ENCODE data around the gene CPT1A. TPM values are rescaled to one million over a fixed set of nuclear protein-coding genes. Genes with fewer than 3 reads are reported as not detected.
A peak's percentile ranks its signal among the peaks of the same experiment; 100 is the strongest.

The CPT1A gene
- total and polyA plus RNA-seq, 5 experiments from 2014 or later, result 3.1 to 34.4 (median 4.7) TPM

DNA sequence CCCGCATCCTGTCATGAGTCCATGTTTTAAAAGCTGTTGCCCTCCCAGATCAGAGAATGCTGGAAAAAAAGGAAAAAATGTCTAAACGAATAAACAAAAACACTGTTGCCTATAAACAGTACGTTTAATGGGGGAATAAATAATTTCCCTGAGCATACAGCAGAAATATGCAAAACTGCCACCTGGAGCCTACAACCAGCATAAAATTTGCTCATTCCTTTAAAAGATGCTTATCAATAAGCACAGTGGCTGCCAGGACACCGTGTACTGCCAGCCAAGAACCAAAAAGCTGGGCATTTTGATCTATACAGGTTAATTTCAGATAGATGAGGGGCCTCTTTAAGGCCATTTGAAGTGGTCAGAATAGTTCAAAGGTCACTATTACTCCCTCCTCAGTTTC, 5.7 kb upstream of the CPT1A start:
- H3K4me1 Mint-ChIP-seq, result peaks cover 4 to 19% (median 10%) of the 10 kb centered on the region in 4 donors
- no peaks in the 10 kb centered on the region for H3K36me3 Mint-ChIP-seq
- peaks cover 0 to 3% (median 0%) of the 10 kb centered on the region in 5 donors for H3K27me3 Mint-ChIP-seq
- no peak for ATAC-seq
- POLR2A ChIA-PET, result no interaction called here
- no peaks in the 10 kb centered on the region for H3K9me3 Mint-ChIP-seq
- DNase-seq, result no peak
- no peak overlapping the region for H3K4me3 Mint-ChIP-seq
- no peak overlapping the region for H3K27ac Mint-ChIP-seq

DNA sequence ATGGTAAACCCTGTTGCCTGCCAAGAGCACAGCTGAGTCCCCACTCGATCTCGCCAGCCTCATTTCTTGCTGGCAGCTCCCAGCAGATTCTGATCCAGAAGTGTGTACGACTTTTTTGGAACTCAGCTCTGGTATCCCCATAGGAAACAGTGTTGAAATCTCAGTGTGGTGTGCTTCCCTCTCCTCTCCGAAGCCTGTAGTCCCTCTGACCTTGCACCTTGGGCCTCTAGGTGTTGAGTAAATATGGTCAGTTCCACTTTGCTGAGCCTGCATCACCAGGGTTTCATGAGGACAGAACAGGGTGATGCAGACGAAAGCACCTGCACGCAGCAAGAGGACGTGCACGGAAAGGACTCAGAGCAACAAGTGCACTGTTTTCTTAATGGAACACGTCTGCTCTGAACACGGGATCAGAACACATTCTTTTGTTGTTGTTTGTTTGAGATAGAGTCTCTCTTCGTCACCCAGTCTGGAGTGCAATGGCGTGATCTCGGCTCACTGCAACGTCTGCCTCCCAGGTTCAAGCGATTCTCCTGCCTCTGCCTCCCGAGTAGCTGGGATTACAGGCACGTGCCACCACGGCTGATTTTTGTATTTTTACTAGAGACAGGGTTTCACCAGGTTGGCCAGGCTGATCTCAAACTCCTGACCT, 3.8 kb upstream of the CPT1A start:
- Mint-ChIP-seq H3K4me3 (peak overlapping the region in 3 of 10 donors; percentile 39 to 57 (median 45)), H3K9me3 (no peaks in the 10 kb centered on the region), H3K27me3 (peaks cover 0 to 1% (median 0%) of the 10 kb centered on the region in 5 donors), H3K4me1 (peaks cover 4 to 23% (median 13%) of the 10 kb centered on the region in 4 donors), H3K36me3 (no peaks in the 10 kb centered on the region), H3K27ac (peak overlapping the region in 3 of 10 donors; percentile 3 to 59 (median 44))
- DNase-seq (no peak), ATAC-seq (no peak)
- POLR2A ChIA-PET, result interaction anchor here (0.7 kb wide), 2 partner anchors 38 to 812 kb away, joined by 4 read pairs; no protein-coding TSS in a partner anchor

DNA sequence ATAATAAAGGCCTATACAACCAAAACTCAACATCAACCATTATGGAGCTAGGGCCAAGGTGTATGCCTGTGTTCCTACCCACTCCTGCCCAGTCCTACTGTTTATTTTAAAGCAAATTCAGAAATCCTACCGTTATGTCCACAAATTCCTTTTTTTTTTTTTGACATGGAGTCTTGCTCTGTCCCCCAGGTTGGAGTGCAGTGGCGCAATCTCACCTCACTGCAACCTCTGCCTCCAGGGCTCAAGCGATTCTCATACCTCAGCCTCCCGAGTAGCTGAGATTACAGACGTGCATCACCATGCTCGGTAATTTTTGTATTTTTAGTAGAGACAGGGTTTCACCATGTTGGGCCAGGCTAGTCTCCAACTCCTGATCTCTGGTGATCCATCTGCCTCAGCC, 3.1 kb upstream of the CPT1A start:
- peaks cover 0 to 1% (median 0%) of the 10 kb centered on the region in 5 donors for H3K27me3 Mint-ChIP-seq
- H3K4me3 Mint-ChIP-seq, result peak overlapping the region in 9 of 10 donors; percentile 39 to 98 (median 91)
- POLR2A ChIA-PET, result interaction anchor here (0.5 to 3.8 kb wide), 4 partner anchors 18 to 813 kb away, joined by 3 to 72 read pairs (median 4); no protein-coding TSS in a partner anchor
- DNase-seq (no peak), ATAC-seq (no peak)
- no peaks in the 10 kb centered on the region for H3K36me3 Mint-ChIP-seq
- H3K27ac Mint-ChIP-seq, result peak overlapping the region in 6 of 10 donors; percentile 25 to 84 (median 32)
- H3K9me3 Mint-ChIP-seq, result no peaks in the 10 kb centered on the region
- H3K4me1 Mint-ChIP-seq, result peaks cover 6 to 28% (median 20%) of the 10 kb centered on the region in 4 donors

DNA sequence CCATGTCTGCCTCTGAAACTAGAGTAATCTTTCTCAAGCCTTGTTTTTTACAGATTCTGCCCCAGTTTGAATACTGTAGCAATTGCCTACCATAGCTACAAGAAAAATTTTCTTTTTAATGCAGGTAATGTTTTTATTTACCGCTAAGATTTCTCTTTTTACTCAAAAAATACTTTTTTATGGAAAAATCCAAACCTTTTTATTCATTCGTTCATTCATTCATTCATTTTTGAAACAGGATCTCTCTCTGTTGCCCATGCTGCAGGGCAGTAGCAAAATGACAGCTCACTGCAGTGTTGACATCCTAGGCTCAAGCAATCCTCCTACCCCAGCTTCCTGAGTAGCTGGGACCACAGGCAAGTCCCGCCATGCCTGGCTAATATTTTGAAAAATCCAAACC, 2.7 kb upstream of the CPT1A start:
- POLR2A ChIA-PET, result interaction anchor here (2.2 to 3.8 kb wide), 2 partner anchors 18 to 46 kb away, joined by 5 to 72 read pairs; no protein-coding TSS in a partner anchor
- DNase-seq (no peak), ATAC-seq (no peak)
- no peaks in the 10 kb centered on the region for H3K36me3 Mint-ChIP-seq
- no peaks in the 10 kb centered on the region for H3K9me3 Mint-ChIP-seq
- H3K4me3 Mint-ChIP-seq, result peak overlapping the region; percentile 84 to 98 (median 94)
- H3K4me1 Mint-ChIP-seq, result peaks cover 10 to 32% (median 24%) of the 10 kb centered on the region in 4 donors
- peak overlapping the region in 7 of 10 donors; percentile 25 to 84 (median 55) for H3K27ac Mint-ChIP-seq
- H3K27me3 Mint-ChIP-seq, result peaks cover 0 to 1% (median 0%) of the 10 kb centered on the region in 5 donors

DNA sequence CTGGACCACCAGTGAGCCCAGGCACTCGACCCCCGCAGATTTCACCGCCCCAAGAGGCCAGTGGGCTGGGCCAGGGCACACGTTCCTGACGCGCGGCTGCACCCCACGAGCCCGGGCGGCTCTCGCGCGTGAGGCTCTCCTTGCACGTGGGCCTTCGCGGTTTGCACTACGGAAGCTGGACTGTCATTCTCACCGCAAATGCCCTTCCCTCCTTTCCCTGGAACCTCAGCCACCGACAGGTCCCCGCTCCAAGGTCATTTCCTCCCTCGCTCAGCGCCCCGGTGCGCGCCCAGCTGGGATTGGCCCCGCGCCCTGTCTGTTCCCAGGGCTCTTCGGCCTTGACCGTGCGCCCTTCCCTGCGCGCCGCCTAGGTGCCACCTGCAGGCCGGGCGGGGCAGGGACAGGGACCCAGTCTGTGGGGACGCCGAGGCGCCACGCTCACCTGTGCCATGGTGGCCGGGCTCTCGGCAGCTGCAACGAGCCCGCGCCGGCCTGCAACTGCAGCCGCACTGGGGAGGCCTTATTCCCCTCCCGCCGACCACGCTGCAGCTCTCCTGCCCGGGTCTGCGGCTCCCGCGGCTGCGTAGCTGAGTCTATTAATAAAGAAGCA, 2.1 kb upstream of the CPT1A start:
- no peaks in the 10 kb centered on the region for H3K9me3 Mint-ChIP-seq
- POLR2A ChIA-PET, result interaction anchor here (0.6 to 3.8 kb wide), 6 partner anchors 11 to 82 kb away, joined by 3 to 72 read pairs (median 4); no protein-coding TSS in a partner anchor
- peaks cover 0 to 1% (median 0%) of the 10 kb centered on the region in 5 donors for H3K27me3 Mint-ChIP-seq
- H3K36me3 Mint-ChIP-seq, result no peaks in the 10 kb centered on the region
- peak; percentile 46 to 56 for ATAC-seq
- H3K4me1 Mint-ChIP-seq, result peaks cover 11 to 34% (median 27%) of the 10 kb centered on the region in 4 donors
- DNase-seq, result peak; percentile 59 to 82 (median 69)
- peak overlapping the region; percentile 84 to 98 (median 94) for H3K4me3 Mint-ChIP-seq
- peak overlapping the region; percentile 37 to 95 (median 82) for H3K27ac Mint-ChIP-seq

DNA sequence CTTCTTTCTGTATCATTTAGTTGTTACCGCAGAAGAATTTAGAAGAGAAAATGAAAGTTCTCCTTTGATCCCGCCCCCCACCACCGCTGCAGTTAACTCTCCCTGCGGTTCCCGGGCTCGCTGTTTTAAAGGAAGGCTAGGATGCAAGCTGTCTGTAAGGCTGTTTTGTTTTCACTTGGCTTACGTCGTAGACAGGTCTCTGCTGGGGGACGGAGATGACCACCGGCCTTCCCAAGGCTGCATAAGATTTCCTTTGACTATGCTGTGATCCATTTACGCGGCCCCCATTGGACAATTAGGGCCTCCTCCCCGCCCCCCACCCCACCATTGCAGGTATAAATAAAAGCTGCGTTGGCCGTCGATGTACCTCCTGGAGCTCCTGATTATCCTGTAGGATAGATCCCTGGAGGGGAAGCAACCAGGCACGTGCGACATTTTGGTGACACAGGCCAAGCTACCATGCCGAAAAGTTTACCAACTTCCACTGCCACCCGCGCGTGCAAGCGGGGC, 1.4 kb upstream of the CPT1A start:
- DNase-seq (peak in 8 of 10 donors; percentile 33 to 68 (median 55)), ATAC-seq (peak in 1 of 2 donors; percentile 9)
- Mint-ChIP-seq H3K4me1 (peaks cover 13 to 35% (median 32%) of the 10 kb centered on the region in 4 donors), H3K4me3 (peak overlapping the region; percentile 84 to 98 (median 94)), H3K9me3 (no peaks in the 10 kb centered on the region), H3K36me3 (no peaks in the 10 kb centered on the region), H3K27me3 (peaks cover 0 to 1% (median 0%) of the 10 kb centered on the region in 5 donors), H3K27ac (peak overlapping the region; percentile 57 to 95 (median 84))
- POLR2A ChIA-PET, result interaction anchor here (0.6 to 3.8 kb wide), 9 partner anchors 9 to 81 kb away, joined by 3 to 72 read pairs (median 3); no protein-coding TSS in a partner anchor

DNA sequence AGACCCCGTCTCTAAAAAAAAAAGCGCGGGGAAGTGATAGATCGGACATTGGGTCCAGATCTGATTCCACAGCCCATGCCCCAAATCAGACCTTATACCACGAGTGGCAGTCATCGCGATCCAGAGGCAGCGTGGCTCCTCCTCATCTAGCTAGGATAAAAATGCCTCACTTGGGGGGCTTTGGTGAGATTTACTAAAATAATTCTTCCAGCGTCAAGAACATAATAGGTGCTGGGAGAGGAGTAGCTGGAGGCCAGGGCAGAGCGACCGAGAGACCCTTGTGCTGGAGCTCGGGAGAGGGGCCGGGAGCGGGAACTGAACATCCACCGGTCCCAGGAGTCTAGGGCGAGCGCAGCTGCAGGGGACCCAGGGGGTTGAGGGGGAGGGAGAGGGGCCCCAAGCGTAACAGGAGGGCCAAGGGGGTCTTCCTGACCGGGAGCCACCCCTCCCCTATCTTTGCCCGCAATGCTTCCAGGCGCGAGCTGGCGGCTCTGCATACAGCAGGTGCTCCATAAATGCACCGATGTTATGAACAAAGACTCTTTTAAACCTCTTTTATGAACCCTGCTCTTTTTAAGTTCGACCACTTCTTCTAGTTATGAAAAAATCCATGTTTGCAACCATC, 823 bp upstream of the CPT1A start:
- peaks cover 18 to 41% (median 38%) of the 10 kb centered on the region in 4 donors for H3K4me1 Mint-ChIP-seq
- DNase-seq, result peak in 1 of 10 donors; percentile 3
- no peaks in the 10 kb centered on the region for H3K36me3 Mint-ChIP-seq
- H3K9me3 Mint-ChIP-seq, result no peaks in the 10 kb centered on the region
- H3K4me3 Mint-ChIP-seq, result peak overlapping the region; percentile 84 to 98 (median 94)
- no peak for ATAC-seq
- H3K27ac Mint-ChIP-seq, result peak overlapping the region; percentile 57 to 95 (median 88)
- H3K27me3 Mint-ChIP-seq, result no peaks in the 10 kb centered on the region
- POLR2A ChIA-PET, result interaction anchor here (0.6 to 3.8 kb wide), 8 partner anchors 8 to 238 kb away, joined by 3 to 72 read pairs (median 4); no protein-coding TSS in a partner anchor

DNA sequence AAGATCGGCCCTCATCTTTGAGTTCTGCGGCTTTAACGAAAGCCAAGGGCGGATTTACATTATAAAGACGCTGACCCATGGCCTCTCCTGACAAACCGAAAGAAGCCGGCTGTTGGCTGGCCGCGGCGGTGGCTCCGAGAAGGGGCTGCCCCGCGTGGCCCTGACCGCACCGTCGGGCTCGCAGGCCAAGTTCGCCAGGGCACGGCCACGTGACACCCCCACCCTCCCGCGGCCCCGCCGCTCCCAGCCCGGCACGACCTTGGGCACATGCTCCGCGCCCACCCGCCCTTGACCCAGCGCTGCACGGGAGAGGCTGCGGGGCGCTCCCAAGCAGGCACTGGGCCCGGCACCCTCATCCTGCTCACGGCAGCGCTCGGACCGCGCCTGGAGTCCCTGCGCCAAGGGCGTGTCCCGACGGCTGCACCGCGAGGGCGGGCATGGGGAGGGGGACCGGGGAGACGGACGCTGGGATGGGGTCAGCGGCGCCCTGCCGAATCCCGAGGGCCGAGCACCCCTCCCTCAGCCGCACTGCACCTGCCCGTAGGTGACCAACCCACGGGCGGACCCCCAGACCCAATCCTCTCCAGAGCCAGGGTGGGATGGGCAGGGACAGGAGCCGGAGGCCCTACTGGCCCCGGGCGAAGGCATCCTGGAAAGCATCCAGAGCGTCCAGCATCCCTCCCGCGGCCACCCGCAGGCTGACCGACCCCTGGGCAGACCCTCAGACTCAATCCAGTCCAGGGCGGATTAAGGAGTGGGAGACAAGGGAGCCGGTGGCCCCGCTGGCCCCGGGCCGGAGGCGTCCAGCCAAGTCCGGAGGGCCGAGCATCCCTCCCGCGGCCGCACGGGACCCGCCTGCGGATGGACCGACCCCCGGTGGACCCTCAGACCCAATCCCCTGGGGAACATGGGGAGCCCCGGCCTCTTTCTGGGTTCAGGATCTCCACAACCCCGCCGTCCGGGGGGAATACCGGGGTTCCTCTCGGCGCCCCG, 759 bp downstream of the CPT1A start:
- no peaks in the 10 kb centered on the region for H3K9me3 Mint-ChIP-seq
- DNase-seq (peak in 4 of 10 donors; percentile 19 to 30 (median 24)), ATAC-seq (no peak)
- H3K27ac Mint-ChIP-seq, result peak overlapping the region in 9 of 10 donors; percentile 91 to 97 (median 94)
- H3K4me3 Mint-ChIP-seq, result peak overlapping the region; percentile 83 to 95 (median 89)
- POLR2A ChIA-PET, result interaction anchor here (1.0 to 3.8 kb wide), 4 partner anchors 14 to 63 kb away, joined by 3 to 72 read pairs (median 13); partner anchors contain the start of genes IGHMBP2 and MRPL21
- H3K4me1 Mint-ChIP-seq, result peaks cover 24 to 55% (median 51%) of the 10 kb centered on the region in 4 donors
- H3K27me3 Mint-ChIP-seq, result no peaks in the 10 kb centered on the region
- H3K36me3 Mint-ChIP-seq, result no peaks in the 10 kb centered on the region

DNA sequence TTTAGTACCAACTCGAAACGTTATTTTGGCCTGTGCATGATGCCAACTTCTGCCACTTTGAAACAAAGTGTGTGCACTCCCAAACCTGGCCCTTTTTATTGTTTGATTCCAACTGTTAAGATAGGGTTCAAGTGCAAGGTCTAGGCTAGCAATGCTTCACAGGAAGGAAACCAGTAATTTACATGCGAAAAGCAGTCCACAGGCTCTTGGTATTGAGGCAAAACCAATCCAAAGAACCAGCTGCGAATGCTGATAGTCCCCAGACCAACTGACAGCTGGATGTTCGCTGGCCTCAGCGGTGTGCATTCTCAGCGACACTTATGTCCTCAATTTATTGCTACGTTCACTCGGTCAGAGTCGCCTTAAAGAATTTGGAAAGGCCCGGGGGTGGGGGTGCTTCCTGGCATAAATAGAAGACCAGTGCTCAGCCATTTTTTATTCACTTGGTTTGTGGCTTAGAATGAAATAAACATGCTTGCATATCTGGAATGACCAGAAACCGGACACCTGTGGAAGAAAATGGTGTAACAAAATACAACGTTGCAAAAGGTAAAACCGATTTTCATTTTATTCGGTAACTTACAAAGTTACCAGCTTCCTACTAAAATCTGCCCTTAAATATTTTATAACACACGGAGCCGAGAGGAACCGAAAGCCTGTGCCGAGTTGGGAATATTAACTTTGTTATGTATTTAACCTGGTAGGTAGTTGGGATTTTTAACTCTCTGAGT, 1.6 kb downstream of the CPT1A start:
- peak overlapping the region; percentile 80 to 97 (median 94) for H3K27ac Mint-ChIP-seq
- H3K27me3 Mint-ChIP-seq, result no peaks in the 10 kb centered on the region
- H3K4me1 Mint-ChIP-seq, result peaks cover 29 to 64% (median 59%) of the 10 kb centered on the region in 4 donors
- DNase-seq (peak in 3 of 10 donors; percentile 14 to 47 (median 42)), ATAC-seq (peak; percentile 3 to 7)
- H3K36me3 Mint-ChIP-seq, result no peaks in the 10 kb centered on the region
- H3K4me3 Mint-ChIP-seq, result peak overlapping the region; percentile 83 to 95 (median 89)
- H3K9me3 Mint-ChIP-seq, result no peaks in the 10 kb centered on the region
- POLR2A ChIA-PET, result interaction anchor here (0.6 to 3.0 kb wide), 5 partner anchors 12 to 64 kb away, joined by 3 to 20 read pairs (median 6); partner anchors contain the start of genes IGHMBP2 and MRPL21

DNA sequence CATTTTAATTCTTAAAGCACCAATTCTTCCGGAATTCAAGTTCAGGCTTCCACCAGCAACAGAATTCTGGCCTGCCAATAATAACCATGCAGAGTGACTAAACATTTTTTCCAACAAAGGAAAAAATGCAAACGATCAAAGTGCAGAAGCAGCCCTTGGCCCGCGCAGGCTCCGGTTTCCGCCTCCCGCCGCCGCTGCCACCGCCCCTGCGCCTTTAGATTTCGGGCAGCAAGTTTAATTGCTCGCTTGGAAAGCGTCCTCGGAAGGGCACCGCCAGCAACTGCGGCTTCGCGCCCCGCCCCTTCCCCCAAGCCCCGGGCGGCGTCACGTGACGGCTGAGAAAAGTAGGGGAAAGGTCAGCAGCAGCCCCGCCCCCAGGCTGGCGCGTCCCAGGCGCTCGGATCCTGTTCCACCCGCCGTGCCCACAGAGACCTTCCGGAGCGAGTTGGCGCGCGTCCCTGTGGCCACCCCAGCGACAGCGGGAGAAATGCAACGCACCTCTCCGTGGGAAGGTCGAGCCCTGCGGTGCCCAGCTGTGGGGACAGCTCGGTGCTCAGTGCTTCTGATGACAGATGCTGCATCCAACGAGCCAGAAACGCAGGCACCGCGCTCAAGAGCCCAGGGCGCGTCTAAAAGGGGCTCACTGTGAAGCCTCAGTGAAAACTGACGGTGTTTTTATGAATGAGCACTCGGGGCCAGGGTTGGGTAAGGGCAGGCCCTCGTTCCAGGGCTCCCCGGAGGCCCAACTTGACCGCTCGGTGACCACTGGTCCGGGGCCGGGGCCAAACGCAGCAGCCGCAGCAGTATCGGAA, 2.5 kb downstream of the CPT1A start:
- POLR2A ChIA-PET, result interaction anchor here (0.6 to 3.0 kb wide), 7 partner anchors 10 to 21 kb away, joined by 3 to 20 read pairs (median 6); no protein-coding TSS in a partner anchor
- peak; percentile 91 to 97 (median 94) for DNase-seq
- Mint-ChIP-seq H3K27me3 (no peaks in the 10 kb centered on the region), H3K4me3 (peak overlapping the region; percentile 83 to 95 (median 89)), H3K27ac (peak overlapping the region; percentile 80 to 97 (median 94)), H3K9me3 (no peaks in the 10 kb centered on the region), H3K4me1 (peaks cover 29 to 70% (median 61%) of the 10 kb centered on the region in 4 donors), H3K36me3 (no peaks in the 10 kb centered on the region)
- peak; percentile 60 to 75 for ATAC-seq
